Right lobe of liver (tissue), 4 donors: ENCODE measurements around the gene SLC25A10.

ENCODE experiments used
- POLR2A ChIP-seq: fragments of 450-650 bp; IDR thresholded peaks from one replicate; pipeline ENCODE4 v1.6.1; 2017; ENCODE audit warnings: antibody characterized with exemption, mild to moderate bottlenecking
- TF ChIP-seq, protein P1 (sequence below), 4 donors: fragments of 200-600 bp in 3 of 4; fragments of 450-650 bp in 1 of 4; IDR thresholded peaks; one replicate each; pipeline versions ENCODE4 v1.5.1 to v1.8.0; 2016 to 2022; ENCODE audit warnings: antibody characterized with exemption in 4 of 4, mild to moderate bottlenecking in 2 of 4
- donor health status: DM: no; HTN: no; CAD: no.
- donor health status: DM: no; HTN: no; CAD: no.
- donor health status: DM: no; HTN: yes; CAD: no.

DNA sequence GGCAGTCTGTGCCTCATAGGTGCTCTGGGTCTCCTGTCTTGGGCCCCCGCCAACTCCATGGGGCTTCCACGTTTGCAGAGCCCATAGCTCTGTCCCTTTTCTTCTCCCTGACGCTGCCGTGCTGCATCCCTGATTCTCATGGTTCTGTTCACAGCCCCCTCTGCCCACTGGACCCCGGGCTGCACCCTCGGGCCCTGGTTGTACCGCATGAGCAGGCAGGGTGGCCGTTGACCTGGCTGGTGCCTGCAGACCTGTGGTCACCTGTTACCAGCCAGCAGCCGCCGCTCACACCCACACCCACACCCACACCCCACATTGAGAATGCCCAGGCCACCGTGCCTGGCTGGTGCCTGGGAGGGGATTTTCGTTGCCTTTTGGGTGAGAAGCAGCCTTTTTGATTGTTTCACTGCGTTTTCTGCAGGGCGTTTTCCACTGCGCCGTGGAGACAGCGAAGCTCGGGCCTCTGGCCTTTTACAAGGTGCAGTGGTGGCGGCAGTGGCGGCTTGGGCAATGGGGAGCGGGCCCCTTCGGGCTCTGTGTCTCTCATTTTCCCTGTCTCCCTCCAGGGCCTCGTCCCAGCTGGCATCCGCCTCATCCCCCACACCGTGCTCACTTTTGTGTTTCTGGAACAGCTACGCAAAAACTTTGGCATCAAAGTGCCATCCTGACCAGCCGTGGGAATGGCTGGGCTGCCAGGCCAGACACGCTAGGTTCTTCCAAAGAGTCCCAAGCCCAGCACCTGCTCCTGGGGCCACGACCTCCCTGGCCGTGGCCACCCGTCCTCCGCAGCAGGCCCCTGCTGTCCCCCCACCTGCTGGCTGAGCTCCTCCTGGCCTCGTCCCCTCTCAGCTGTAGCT lies 7.6 kb downstream of the SLC25A10 start:
- TF ChIP-seq POLR2A = no peak
- TF ChIP-seq, protein P1, sequence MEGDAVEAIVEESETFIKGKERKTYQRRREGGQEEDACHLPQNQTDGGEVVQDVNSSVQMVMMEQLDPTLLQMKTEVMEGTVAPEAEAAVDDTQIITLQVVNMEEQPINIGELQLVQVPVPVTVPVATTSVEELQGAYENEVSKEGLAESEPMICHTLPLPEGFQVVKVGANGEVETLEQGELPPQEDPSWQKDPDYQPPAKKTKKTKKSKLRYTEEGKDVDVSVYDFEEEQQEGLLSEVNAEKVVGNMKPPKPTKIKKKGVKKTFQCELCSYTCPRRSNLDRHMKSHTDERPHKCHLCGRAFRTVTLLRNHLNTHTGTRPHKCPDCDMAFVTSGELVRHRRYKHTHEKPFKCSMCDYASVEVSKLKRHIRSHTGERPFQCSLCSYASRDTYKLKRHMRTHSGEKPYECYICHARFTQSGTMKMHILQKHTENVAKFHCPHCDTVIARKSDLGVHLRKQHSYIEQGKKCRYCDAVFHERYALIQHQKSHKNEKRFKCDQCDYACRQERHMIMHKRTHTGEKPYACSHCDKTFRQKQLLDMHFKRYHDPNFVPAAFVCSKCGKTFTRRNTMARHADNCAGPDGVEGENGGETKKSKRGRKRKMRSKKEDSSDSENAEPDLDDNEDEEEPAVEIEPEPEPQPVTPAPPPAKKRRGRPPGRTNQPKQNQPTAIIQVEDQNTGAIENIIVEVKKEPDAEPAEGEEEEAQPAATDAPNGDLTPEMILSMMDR (IDR thresholded peaks at IDR 0.05) = no peak
